HepG2 (cell line): ENCODE results near the gene PIK3IP1. TPM values are rescaled to one million over a fixed set of nuclear protein-coding genes. Genes with fewer than 3 reads are reported as not detected.

Experiments
- ATAC-seq: fragments of 200-7000 bp; cut with Tn5 transposase; 3 replicates; pipeline ENCODE4 v1.9.1; 2020; ENCODE audit warnings: mild to moderate bottlenecking, moderate library complexity
- BruUV-seq: library from RNA; stranded (reverse); fragments of 400-500 nt; replicated peaks from 2 replicates; lab custom pipeline; 2021; lab: Mats Ljungman, UMichigan
- CTCF ChIA-PET: fragments of 300-600 bp; formaldehyde crosslinking; extraction: SDS; loops from one replicate; lab custom pipeline; 2021; ENCODE audit warnings: low total read pairs, inconsistent platforms, low intra/inter-chr PET ratio; lab: Yijun Ruan, JAX
- POLR2A ChIA-PET: fragments of 350-600 bp; sonication (Branson Sonifier 250); formaldehyde crosslinking; loops from one replicate; lab custom pipeline; 2020; ENCODE audit warnings: antibody characterized with exemption, inconsistent platforms; lab: Yijun Ruan, JAX
- DNase-seq: peaks from one replicate; pipeline ENCODE4 v3.0.0-alpha.2; 2015; ENCODE audit warnings: low spot score
- FAIRE-seq: peaks from 3 replicates; lab custom pipeline; 2011; peaks lifted over from hg19 to GRCh38; lab: Jason Lieb, UNC
- H2AFZ ChIP-seq: one replicate; pipeline ENCODE4 v1.6.1; 2011; ENCODE audit warnings: low read length, inconsistent platforms
- H3K27ac ChIP-seq: fragments of 300-600 bp; 3 replicates; pipeline ENCODE4 v1.8.0; 2011; ENCODE audit warnings: mixed run types, mild to moderate bottlenecking, mixed read lengths, low read length, inconsistent platforms; ENCODE audit not compliant: insufficient read depth; ENCODE audit errors: extremely low read length
- H3K27me3 ChIP-seq, 2 experiments: fragments of 200-600 bp in 1 of 2; 2 replicates in 1 of 2; 3 replicates in 1 of 2; pipeline versions ENCODE4 v1.6.0 to v1.8.0; 2011; ENCODE audit warnings: low read length in 2 of 2, mild to moderate bottlenecking in 2 of 2, moderate library complexity in 2 of 2, inconsistent platforms in 1 of 2; ENCODE audit not compliant: insufficient read depth in 2 of 2, control insufficient read depth in 1 of 2
- H3K36me3 ChIP-seq, 2 experiments: fragments of 200-600 bp in 1 of 2; replicated peaks in 1 of 2; 2 replicates in 1 of 2; 3 replicates in 1 of 2; pipeline versions ENCODE4 v1.5.1 to v1.8.0; 2011; ENCODE audit warnings: low read length in 2 of 2, inconsistent platforms in 1 of 2; ENCODE audit not compliant: insufficient read depth in 2 of 2, control insufficient read depth in 1 of 2
- H3K4me1 ChIP-seq: 2 replicates; pipeline ENCODE4 v1.5.1; 2012; ENCODE audit warnings: low read length, inconsistent platforms; ENCODE audit not compliant: insufficient read depth
- H3K4me2 ChIP-seq: 2 replicates; pipeline ENCODE4 v1.6.0; 2011; ENCODE audit warnings: low read depth, low read length, inconsistent platforms
- H3K4me3 ChIP-seq, 3 experiments: fragments of 200-600 bp in 1 of 3; sonication (generic), shearing (Covaris generic) in 1 of 3; replicated peaks in 1 of 3; 2 replicates each; pipeline ENCODE4 v1.5.1; 2011 to 2016; ENCODE audit warnings: low read length in 3 of 3, inconsistent platforms in 2 of 3, low read depth in 2 of 3, mild to moderate bottlenecking in 2 of 3, control low read depth in 1 of 3, mixed read lengths in 1 of 3; ENCODE audit not compliant: insufficient read depth in 1 of 3
- H3K79me2 ChIP-seq: one replicate; pipeline ENCODE4 v1.6.1; 2011; ENCODE audit warnings: low read length, inconsistent platforms; ENCODE audit not compliant: insufficient read depth
- H3K9ac ChIP-seq: 2 replicates; pipeline ENCODE4 v1.6.0; 2011; ENCODE audit warnings: mild to moderate bottlenecking, low read depth, low read length, inconsistent platforms; ENCODE audit not compliant: insufficient read depth
- H3K9me3 ChIP-seq: 2 replicates; pipeline ENCODE4 v1.5.1; 2012; ENCODE audit warnings: mild to moderate bottlenecking, low read length
- H4K20me1 ChIP-seq: 2 replicates; pipeline ENCODE4 v1.6.0; 2011; ENCODE audit warnings: inconsistent platforms, mild to moderate bottlenecking, low read length, moderate library complexity; ENCODE audit not compliant: insufficient read depth
- BCL3 ChIP-seq: sonication (generic); formaldehyde crosslinking; IDR thresholded peaks from 2 replicates; pipeline ENCODE4 v1.5.1; 2020; ENCODE audit warnings: mild to moderate bottlenecking, missing genetic modification reagents, moderate library complexity
- DR1 ChIP-seq: sonication (generic); formaldehyde crosslinking; IDR thresholded peaks from 2 replicates; pipeline ENCODE4 v1.8.0; 2021; ENCODE audit warnings: mild to moderate bottlenecking, missing genetic modification reagents, inconsistent platforms
- ERF ChIP-seq: IDR thresholded peaks from 2 replicates; pipeline ENCODE4 v1.6.1; 2018; ENCODE audit warnings: missing biosample characterization, missing genetic modification reagents
- HNF1A ChIP-seq, 2 experiments: sonication (generic) in 1 of 2; formaldehyde crosslinking in 1 of 2; IDR thresholded peaks; 2 replicates each; pipeline versions ENCODE4 v1.4.0 to v1.6.1; 2016 to 2020; ENCODE audit warnings: borderline replicate concordance in 1 of 2, low read depth in 1 of 2, mild to moderate bottlenecking in 1 of 2, missing genetic modification reagents in 1 of 2
- HNRNPH1 ChIP-seq: fragments of 200-400 bp; formaldehyde crosslinking; optimal IDR thresholded peaks from 2 replicates; pipeline ENCODE3; 2017; ENCODE audit warnings: mild to moderate bottlenecking, low read depth, low read length
- KAT7 ChIP-seq: IDR thresholded peaks from 2 replicates; pipeline ENCODE4 v1.6.1; 2018; ENCODE audit warnings: borderline replicate concordance, missing compliant biosample characterization
- MZF1 ChIP-seq: sonication (generic); formaldehyde crosslinking; IDR thresholded peaks from 2 replicates; pipeline ENCODE4 v1.8.1; 2023; ENCODE audit warnings: mild to moderate bottlenecking, missing genetic modification reagents, borderline replicate concordance
- NFE2L2 ChIP-seq: fragments of 150-350 bp; IDR thresholded peaks from 2 replicates; pipeline ENCODE4 v1.6.1; 2014; ENCODE audit warnings: low read length
- POGZ ChIP-seq: sonication (generic); formaldehyde crosslinking; IDR thresholded peaks from 2 replicates; pipeline ENCODE4 v1.4.0; 2020; ENCODE audit warnings: mild to moderate bottlenecking, missing genetic modification reagents
- RBM39 ChIP-seq: fragments of 200-400 bp; formaldehyde crosslinking; IDR thresholded peaks from one replicate; pipeline ENCODE4 v1.6.1; 2018; ENCODE audit warnings: antibody characterized with exemption, mild to moderate bottlenecking, low read depth, low read length; ENCODE audit not compliant: poor library complexity, severe bottlenecking
- ZFX ChIP-seq: sonication (generic); formaldehyde crosslinking; IDR thresholded peaks from 2 replicates; pipeline ENCODE4 v1.4.0; 2020; ENCODE audit warnings: mild to moderate bottlenecking, low read depth, missing genetic modification reagents, moderate library complexity
- ZNF205 ChIP-seq: IDR thresholded peaks from 2 replicates; pipeline ENCODE4 v1.6.1; 2018; ENCODE audit warnings: missing biosample characterization, missing genetic modification reagents
- ZNF230 ChIP-seq: sonication (generic); formaldehyde crosslinking; IDR thresholded peaks from 2 replicates; pipeline ENCODE4 v1.4.0; 2020; ENCODE audit warnings: mild to moderate bottlenecking, missing genetic modification reagents
- ZNF235 ChIP-seq: sonication (generic); formaldehyde crosslinking; IDR thresholded peaks from 2 replicates; pipeline ENCODE4 v1.8.1; 2023; ENCODE audit warnings: mild to moderate bottlenecking, missing genetic modification reagents, borderline replicate concordance
- ZNF326 ChIP-seq: sonication (generic); formaldehyde crosslinking; IDR thresholded peaks from 2 replicates; pipeline ENCODE4 v1.4.0; 2020; ENCODE audit warnings: missing genetic modification reagents, borderline replicate concordance
- ZNF367 ChIP-seq: sonication (generic); formaldehyde crosslinking; IDR thresholded peaks from 2 replicates; pipeline ENCODE4 v1.4.0; 2020; ENCODE audit warnings: missing genetic modification reagents, borderline replicate concordance
- ZNF460 ChIP-seq: sonication (generic); formaldehyde crosslinking; IDR thresholded peaks from 2 replicates; pipeline ENCODE4 v1.5.1; 2020; ENCODE audit warnings: missing genetic modification reagents, mild to moderate bottlenecking, borderline replicate concordance
- ZNF674 ChIP-seq: sonication (generic); formaldehyde crosslinking; IDR thresholded peaks from 2 replicates; pipeline ENCODE4 v1.5.0; 2020; ENCODE audit warnings: low read depth, mild to moderate bottlenecking, missing genetic modification reagents
- ZNF724P ChIP-seq: sonication (generic); formaldehyde crosslinking; IDR thresholded peaks from 2 replicates; pipeline ENCODE4 v1.8.0; 2022; ENCODE audit warnings: missing genetic modification reagents, borderline replicate concordance
- ZNF792 ChIP-seq: IDR thresholded peaks from 2 replicates; pipeline ENCODE4 v1.6.1; 2016
- WGBS: methylation state at CpG from one replicate; pipeline ENCODE4 v1.1.6; 2017; ENCODE audit warnings: low lambda C conversion rate; 5-methylcytosine and 5-hydroxymethylcytosine counted together
- in situ Hi-C: cut with HindIII; loops from 2 replicates; pipeline ENCODE4 v1.10.0; 2017; ENCODE audit warnings: low pct_unique_long_range_greater_than_20kb; ENCODE audit not compliant: extremely low pct_ligation_motif_present
- intact Hi-C: fragments of 100-400 bp; cut with micrococcal nuclease; formaldehyde crosslinking; loops from one replicate; pipeline ENCODE4 v1.10.0; 2022; ENCODE audit not compliant: unreplicated experiment
- polyA plus RNA-seq, 8 experiments: library from polyadenylated mRNA; depleted of rRNA in 3 of 8; stranded (reverse) in 7 of 8; unstranded in 1 of 8; fragments of >200 nt; fragmentation: Illumina TruSeq in 4 of 8; extraction: Trizol in 4 of 8; gene quantifications; 2 replicates each; pipeline versions ENCODE4 v1.2.1 to v1.2.3, GENCODE V29; 2011 to 2016; ENCODE audit warnings: low read depth in 4 of 8, missing spikeins in 1 of 8, mixed read lengths in 1 of 8; ENCODE audit not compliant: insufficient read depth in 1 of 8
- total RNA-seq, 5 experiments: library from RNA; depleted of rRNA; stranded (reverse); fragments of >200 nt; fragmentation: Illumina TruSeq; extraction: Trizol; gene quantifications; 2 replicates each; pipeline ENCODE4 v1.2.3, GENCODE V29; 2016; ENCODE audit warnings: low read depth in 1 of 5

Gene PIK3IP1
- total and polyA plus RNA-seq, 2 of the 13 experiments (the other 11 are each of a cell fraction or from before 2014, with no cell fraction given) = 1.3 to 2.5 TPM

GRCh38 chr22:31329453-31330215 lies 37.3 kb upstream of the PIK3IP1 start:
- WGBS = 89% methylated on average over 9 of the region's 9 CpGs
- CTCF ChIA-PET = no interaction called here
- in situ Hi-C loops = no loop called here

More at GRCh38 chr22:31329453-31330215, 37.3 kb upstream of the PIK3IP1 start:
- H3K4me1 ChIP-seq = 0 out of 2 replicates have a peak, but pooled peaks cover 1% of the 10 kb centered on the region
- no peak overlapping the region for H3K27ac ChIP-seq
- peaks cover 10% of the 10 kb centered on the region for H3K79me2 ChIP-seq
- no peak overlapping the region for H3K4me3 ChIP-seq
- H3K27me3 ChIP-seq = no peaks in the 10 kb centered on the region
- BruUV-seq = no TSS peak
- H3K4me2 ChIP-seq = no peak overlapping the region
- no peak for ATAC-seq
- no peak for DNase-seq
- no peak for FAIRE-seq
- intact Hi-C loops = no loop called here
- H2AFZ ChIP-seq = no peak overlapping the region
- H3K36me3 ChIP-seq = peaks cover 52 to 95% of the 10 kb centered on the region in 2 experiments
- no peak overlapping the region for H3K9ac ChIP-seq
- no peaks in the 10 kb centered on the region for H3K9me3 ChIP-seq
- POLR2A ChIA-PET = no interaction called here
- no peak for TF ChIP-seq RBM39
- no peak for TF ChIP-seq ZNF326 (CRISPR knock-in tag)
- no peak for TF ChIP-seq POGZ (CRISPR knock-in tag)
- TF ChIP-seq ZNF792 (CRISPR knock-in tag) = no peak
- no peak for TF ChIP-seq ZNF230 (CRISPR knock-in tag)
- TF ChIP-seq ZNF205 = no peak
- no peak for TF ChIP-seq HNRNPH1
- no peak for TF ChIP-seq BCL3 (CRISPR knock-in tag)
- TF ChIP-seq ERF (CRISPR knock-in tag) = no peak
- no peak for TF ChIP-seq ZNF724P (CRISPR knock-in tag)
- TF ChIP-seq KAT7 (CRISPR knock-in tag) = no peak
- no peak for TF ChIP-seq ZFX (CRISPR knock-in tag)
- no peak for TF ChIP-seq ZNF235 (CRISPR knock-in tag)
- TF ChIP-seq MZF1 = no peak
- TF ChIP-seq ZNF367 (CRISPR knock-in tag) = no peak
- no peak for TF ChIP-seq ZNF460 (CRISPR knock-in tag)
- TF ChIP-seq HNF1A (IDR thresholded peaks at IDR 0.05; ENCODE audit: low read depth) = no peak
- TF ChIP-seq HNF1A (CRISPR knock-in tag; IDR thresholded peaks at IDR 0.05; ENCODE audit: borderline replicate concordance) = no peak
- no peak for TF ChIP-seq ZNF674 (CRISPR knock-in tag)
- no peak for TF ChIP-seq DR1 (CRISPR knock-in tag)
- TF ChIP-seq NFE2L2 = no peak
- H4K20me1 ChIP-seq = peaks cover 19% of the 10 kb centered on the region
